SU-DHL-6 (cell line): ENCODE data around the gene SEMA3G.

ENCODE experiments used
- H2AFZ ChIP-seq: fragments of 200-600 bp; sonication (generic); 2 replicates; pipeline ENCODE4 v1.6.1; 2014; ENCODE audit warnings: low read depth, mild to moderate bottlenecking, moderate library complexity, mixed read lengths, antibody characterized with exemption, low read length; ENCODE audit not compliant: severe bottlenecking
- H3F3A ChIP-seq: fragments of 200-600 bp; shearing (Covaris generic); 2 replicates; pipeline ENCODE4 v1.6.0; 2016; ENCODE audit warnings: antibody characterized with exemption, mild to moderate bottlenecking; ENCODE audit not compliant: insufficient read depth
- H3K27ac ChIP-seq: fragments of 200-600 bp; sonication (generic); 2 replicates; pipeline ENCODE4 v1.5.1; 2016; ENCODE audit warnings: low read depth, mild to moderate bottlenecking, low read length, moderate library complexity, mixed read lengths
- H3K27me3 ChIP-seq: fragments of 200-600 bp; sonication (generic), shearing (Covaris generic); 2 replicates; pipeline ENCODE4 v1.6.0; 2014; ENCODE audit warnings: mild to moderate bottlenecking, low read length
- H3K36me3 ChIP-seq: fragments of 200-600 bp; sonication (generic); 2 replicates; pipeline ENCODE4 v1.6.1; 2014; ENCODE audit warnings: mild to moderate bottlenecking, low read length, mixed read lengths
- H3K4me2 ChIP-seq: fragments of 300-600, 200-600 bp; shearing (Covaris generic), sonication (generic); 2 replicates; pipeline ENCODE4 v1.6.0; 2014; ENCODE audit warnings: low read length, low read depth, mild to moderate bottlenecking; ENCODE audit not compliant: poor library complexity, severe bottlenecking
- H3K4me3 ChIP-seq: fragments of 200-600 bp; sonication (generic); 2 replicates; pipeline ENCODE4 v1.5.1; 2014; ENCODE audit warnings: antibody characterized with exemption, low read length, mild to moderate bottlenecking, mixed read lengths; ENCODE audit not compliant: insufficient read depth, poor library complexity, severe bottlenecking
- H3K79me2 ChIP-seq: fragments of 200-600 bp; sonication (generic); 2 replicates; pipeline ENCODE4 v1.6.1; 2014; ENCODE audit warnings: mild to moderate bottlenecking, low read length, moderate library complexity; ENCODE audit not compliant: insufficient read depth
- H3K9ac ChIP-seq: fragments of 200-600 bp; sonication (generic); 2 replicates; pipeline ENCODE4 v1.7.0; 2014; ENCODE audit warnings: mild to moderate bottlenecking, low read length
- H3K9me2 ChIP-seq: fragments of 200-600 bp; sonication (generic); replicated peaks from 2 replicates; pipeline ENCODE4 v1.6.1; 2014; ENCODE audit warnings: low read length; ENCODE audit not compliant: insufficient read depth
- H3K9me3 ChIP-seq: fragments of 200-600 bp; sonication (generic); 2 replicates; pipeline ENCODE4 v1.6.1; 2014; ENCODE audit warnings: low read length, mixed read lengths; ENCODE audit not compliant: insufficient read depth
- H4K20me1 ChIP-seq: fragments of 200-600 bp; sonication (generic); 2 replicates; pipeline ENCODE4 v1.6.1; 2014; ENCODE audit warnings: low read depth, mild to moderate bottlenecking, antibody characterized with exemption, low read length, moderate library complexity, mixed read lengths
- CTCF ChIP-seq: fragments of 200-600 bp; sonication (generic); IDR thresholded peaks from one replicate; pipeline ENCODE4 v1.5.1; 2017; ENCODE audit warnings: antibody characterized with exemption, mild to moderate bottlenecking, low read length, moderate library complexity; ENCODE audit not compliant: insufficient read depth, poor library complexity, severe bottlenecking
- EZH2phosphoT487 ChIP-seq: fragments of 200-600 bp; sonication (generic), shearing (Covaris generic); conservative IDR thresholded peaks from 2 replicates; pipeline ENCODE4 v1.6.1; 2018; ENCODE audit warnings: mild to moderate bottlenecking, antibody characterized with exemption, low read length, moderate library complexity, mixed read lengths

The SEMA3G gene

GRCh38 chr3:52488746-52489145 is 43.8 kb upstream of the SEMA3G start:
- no peak overlapping the region for H3K27ac ChIP-seq

GRCh38 chr3:52487788-52488691 is 43.1 kb upstream of the SEMA3G start:
- H3K9ac ChIP-seq, result no peak overlapping the region
- H3K4me2 ChIP-seq, result no peak overlapping the region

More at GRCh38 chr3:52488746-52489145, 43.8 kb upstream of the SEMA3G start:
- Histone ChIP-seq H3K9me2 (no peaks in the 10 kb centered on the region), H3K9me3 (no peaks in the 10 kb centered on the region), H3K9ac (no peak overlapping the region), H2AFZ (no peak overlapping the region), H3K27me3 (no peaks in the 10 kb centered on the region), H3K4me2 (no peak overlapping the region), H3F3A (no peaks in the 10 kb centered on the region), H3K4me3 (no peak overlapping the region), H4K20me1 (no peaks in the 10 kb centered on the region), H3K79me2 (no peaks in the 10 kb centered on the region), H3K36me3 (no peaks in the 10 kb centered on the region)
- no peak for TF ChIP-seq CTCF
- TF ChIP-seq EZH2phosphoT487, result no peak

DNA sequence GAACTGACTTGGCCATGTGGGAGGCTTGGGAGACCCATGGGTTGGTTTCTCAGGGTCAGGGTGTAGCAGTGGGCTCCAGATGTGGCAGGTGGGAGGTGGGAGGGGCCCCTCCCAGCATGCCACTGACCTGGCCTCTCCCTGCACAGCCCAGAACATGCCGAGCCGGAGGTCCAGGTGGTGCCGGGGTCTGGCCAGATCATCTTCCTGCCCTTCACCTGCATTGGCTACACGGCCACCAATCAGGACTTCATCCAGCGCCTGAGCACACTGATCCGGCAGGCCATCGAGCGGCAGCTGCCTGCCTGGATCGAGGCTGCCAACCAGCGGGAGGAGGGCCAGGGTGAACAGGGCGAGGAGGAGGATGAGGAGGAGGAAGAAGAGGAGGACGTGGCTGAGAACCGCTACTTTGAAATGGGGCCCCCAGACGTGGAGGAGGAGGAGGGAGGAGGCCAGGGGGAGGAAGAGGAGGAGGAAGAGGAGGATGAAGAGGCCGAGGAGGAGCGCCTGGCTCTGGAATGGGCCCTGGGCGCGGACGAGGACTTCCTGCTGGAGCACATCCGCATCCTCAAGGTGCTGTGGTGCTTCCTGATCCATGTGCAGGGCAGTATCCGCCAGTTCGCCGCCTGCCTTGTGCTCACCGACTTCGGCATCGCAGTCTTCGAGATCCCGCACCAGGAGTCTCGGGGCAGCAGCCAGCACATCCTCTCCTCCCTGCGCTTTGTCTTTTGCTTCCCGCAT is 42.3 kb upstream of the SEMA3G start:
- Histone ChIP-seq H3F3A (no peaks in the 10 kb centered on the region), H3K4me2 (no peak overlapping the region), H3K27ac (no peak overlapping the region), H3K9ac (no peak overlapping the region), H2AFZ (no peak overlapping the region), H3K79me2 (no peaks in the 10 kb centered on the region), H3K27me3 (no peaks in the 10 kb centered on the region), H4K20me1 (no peaks in the 10 kb centered on the region), H3K9me3 (no peaks in the 10 kb centered on the region), H3K9me2 (no peaks in the 10 kb centered on the region), H3K4me3 (no peak overlapping the region), H3K36me3 (no peaks in the 10 kb centered on the region)
- TF ChIP-seq CTCF (no peak), EZH2phosphoT487 (no peak)

More at GRCh38 chr3:52487788-52488691, 43.1 kb upstream of the SEMA3G start:
- Histone ChIP-seq H2AFZ (no peak overlapping the region), H3F3A (no peaks in the 10 kb centered on the region), H3K9me2 (no peaks in the 10 kb centered on the region), H3K79me2 (no peaks in the 10 kb centered on the region), H3K4me3 (no peak overlapping the region), H3K9me3 (no peaks in the 10 kb centered on the region), H3K27me3 (no peaks in the 10 kb centered on the region), H3K36me3 (no peaks in the 10 kb centered on the region), H4K20me1 (no peaks in the 10 kb centered on the region), H3K27ac (no peak overlapping the region)
- TF ChIP-seq EZH2phosphoT487, result no peak
- no peak for TF ChIP-seq CTCF
